ENCODE data around the gene GTF2F1.

DNA sequence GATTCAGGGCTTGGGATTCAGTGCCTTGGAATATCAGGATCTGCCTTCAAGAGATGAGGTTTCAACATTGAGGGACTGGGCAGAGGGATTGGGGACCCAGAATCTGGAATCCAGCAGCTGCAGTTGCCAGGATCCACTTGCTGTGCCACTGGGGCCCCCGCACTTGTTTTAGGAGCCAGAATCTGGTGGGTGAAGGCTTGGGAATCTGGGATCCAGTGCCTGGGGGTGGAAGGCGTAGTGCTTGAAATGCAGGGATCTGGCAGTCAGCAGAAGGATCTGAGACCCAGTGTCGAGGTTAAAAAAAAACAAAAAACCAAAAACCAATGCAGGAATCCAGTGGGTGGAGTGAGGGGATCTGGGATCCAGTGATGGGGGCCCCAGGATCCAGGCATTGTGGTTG is 47.9 kb upstream of the GTF2F1 start:
- TF ChIP-seq, protein P1, sequence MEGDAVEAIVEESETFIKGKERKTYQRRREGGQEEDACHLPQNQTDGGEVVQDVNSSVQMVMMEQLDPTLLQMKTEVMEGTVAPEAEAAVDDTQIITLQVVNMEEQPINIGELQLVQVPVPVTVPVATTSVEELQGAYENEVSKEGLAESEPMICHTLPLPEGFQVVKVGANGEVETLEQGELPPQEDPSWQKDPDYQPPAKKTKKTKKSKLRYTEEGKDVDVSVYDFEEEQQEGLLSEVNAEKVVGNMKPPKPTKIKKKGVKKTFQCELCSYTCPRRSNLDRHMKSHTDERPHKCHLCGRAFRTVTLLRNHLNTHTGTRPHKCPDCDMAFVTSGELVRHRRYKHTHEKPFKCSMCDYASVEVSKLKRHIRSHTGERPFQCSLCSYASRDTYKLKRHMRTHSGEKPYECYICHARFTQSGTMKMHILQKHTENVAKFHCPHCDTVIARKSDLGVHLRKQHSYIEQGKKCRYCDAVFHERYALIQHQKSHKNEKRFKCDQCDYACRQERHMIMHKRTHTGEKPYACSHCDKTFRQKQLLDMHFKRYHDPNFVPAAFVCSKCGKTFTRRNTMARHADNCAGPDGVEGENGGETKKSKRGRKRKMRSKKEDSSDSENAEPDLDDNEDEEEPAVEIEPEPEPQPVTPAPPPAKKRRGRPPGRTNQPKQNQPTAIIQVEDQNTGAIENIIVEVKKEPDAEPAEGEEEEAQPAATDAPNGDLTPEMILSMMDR (IDR thresholded peaks at IDR 0.05 in 8 of 11, conservative IDR thresholded peaks at IDR 0.05 in 3 of 11) = no peak
- TF ChIP-seq POLR2A (IDR thresholded peaks at IDR 0.05) (no peak), POLR2AphosphoS5 (IDR thresholded peaks at IDR 0.05) (no peak)
